GM23338 (cell line): ENCODE results near the gene MCUB. TPM values are rescaled to one million over a fixed set of nuclear protein-coding genes. Genes with fewer than 3 reads are reported as not detected.

Experiments used
- ATAC-seq: fragments of 200-7000 bp; cut with Tn5 transposase; 3 replicates; pipeline ENCODE4 v1.9.1; 2020
- DNase-seq: peaks from one replicate; pipeline ENCODE4 v3.0.0-alpha.2; 2015; ENCODE audit warnings: low spot score
- H2AFZ ChIP-seq: fragments of 200-600 bp; sonication (generic); 2 replicates; pipeline ENCODE4 v1.8.0; 2016; ENCODE audit warnings: antibody characterized with exemption, mild to moderate bottlenecking, moderate library complexity
- H3F3A ChIP-seq: fragments of 200-600 bp; sonication (generic); replicated peaks from 2 replicates; pipeline ENCODE4 v1.8.0; 2017; ENCODE audit warnings: antibody characterized with exemption, mixed run types, low read depth
- H3K27ac ChIP-seq: fragments of 200-600 bp; sonication (generic); 2 replicates; pipeline ENCODE4 v1.6.1; 2016; ENCODE audit warnings: low read depth
- H3K27me3 ChIP-seq: fragments of 200-600 bp; sonication (generic); 2 replicates; pipeline ENCODE4 v1.8.0; 2016; ENCODE audit warnings: mild to moderate bottlenecking, mixed run types, moderate library complexity; ENCODE audit not compliant: insufficient read depth
- H3K36me3 ChIP-seq: fragments of 200-600 bp; sonication (generic); 2 replicates; pipeline ENCODE4 v1.8.0; 2016; ENCODE audit warnings: mild to moderate bottlenecking; ENCODE audit not compliant: insufficient read depth
- H3K4me1 ChIP-seq: fragments of 200-600 bp; sonication (generic); 2 replicates; pipeline ENCODE4 v1.8.0; 2016; ENCODE audit warnings: mild to moderate bottlenecking, moderate library complexity; ENCODE audit not compliant: insufficient read depth
- H3K4me2 ChIP-seq: fragments of 200-600 bp; sonication (generic); 2 replicates; pipeline ENCODE4 v1.7.1; 2017; ENCODE audit warnings: mixed run types
- H3K4me3 ChIP-seq: fragments of 200-600 bp; sonication (generic); 2 replicates; pipeline ENCODE4 v1.6.1; 2016; ENCODE audit warnings: mixed run types
- H3K79me2 ChIP-seq: fragments of 200-600 bp; sonication (generic); replicated peaks from 2 replicates; pipeline ENCODE4 v1.8.0; 2017; ENCODE audit warnings: mild to moderate bottlenecking; ENCODE audit not compliant: insufficient read depth
- H3K9me2 ChIP-seq: fragments of 200-600 bp; sonication (generic); 2 replicates; pipeline ENCODE4 v1.8.0; 2017; ENCODE audit not compliant: insufficient read depth
- H4K20me1 ChIP-seq: fragments of 200-600 bp; sonication (generic); replicated peaks from 2 replicates; pipeline ENCODE4 v1.8.0; 2017; ENCODE audit warnings: mild to moderate bottlenecking; ENCODE audit not compliant: insufficient read depth
- H3K27ac Mint-ChIP-seq: 2 replicates; pipeline ENCODE4 v1.8.0; 2020; ENCODE audit warnings: inconsistent platforms, mild to moderate bottlenecking, moderate library complexity, mixed read lengths
- H3K27me3 Mint-ChIP-seq: 3 replicates; pipeline ENCODE4 v1.8.0; 2022; ENCODE audit warnings: low read depth, mild to moderate bottlenecking, moderate library complexity, mixed read lengths, inconsistent platforms; ENCODE audit not compliant: insufficient read depth, poor library complexity
- H3K36me3 Mint-ChIP-seq: 3 replicates; pipeline ENCODE4 v1.8.0; 2021; ENCODE audit warnings: low read depth, mild to moderate bottlenecking, inconsistent platforms, moderate library complexity, mixed read lengths
- H3K4me1 Mint-ChIP-seq: 3 replicates; pipeline ENCODE4 v1.8.0; 2020; ENCODE audit warnings: mild to moderate bottlenecking, inconsistent platforms, mixed read lengths
- H3K4me3 Mint-ChIP-seq: 3 replicates; pipeline ENCODE4 v1.8.0; 2021; ENCODE audit warnings: moderate library complexity, mild to moderate bottlenecking, inconsistent platforms, mixed read lengths
- H3K9me3 Mint-ChIP-seq: 3 replicates; pipeline ENCODE4 v1.8.0; 2020; ENCODE audit warnings: moderate library complexity, mild to moderate bottlenecking, inconsistent platforms, mixed read lengths
- CREB1 ChIP-seq: fragments of 250-450 bp; sonication (Bioruptor Pico); IDR thresholded peaks from 2 replicates; pipeline ENCODE4 v1.5.0; 2020; ENCODE audit warnings: low read depth, mild to moderate bottlenecking, moderate library complexity
- EZH2 ChIP-seq: fragments of 200-600 bp; sonication (generic); IDR thresholded peaks from one replicate; pipeline ENCODE4 v1.8.0; 2017; ENCODE audit warnings: antibody characterized with exemption, mild to moderate bottlenecking, low read depth; ENCODE audit not compliant: unreplicated experiment
- EZH2phosphoT487 ChIP-seq: fragments of 200-600 bp; sonication (generic); IDR thresholded peaks from one replicate; pipeline ENCODE4 v1.8.1; 2018; ENCODE audit warnings: antibody characterized with exemption; ENCODE audit not compliant: unreplicated experiment
- JUNB ChIP-seq: IDR thresholded peaks from one replicate; pipeline ENCODE4 v1.6.1; 2016; ENCODE audit warnings: antibody characterized with exemption; ENCODE audit not compliant: unreplicated experiment
- POLR2AphosphoS5 ChIP-seq: IDR thresholded peaks from 2 replicates; pipeline ENCODE4 v1.6.1; 2016; ENCODE audit warnings: antibody characterized with exemption, low read depth
- STAT1 ChIP-seq: IDR thresholded peaks from one replicate; pipeline ENCODE4 v1.6.1; 2016; ENCODE audit warnings: antibody characterized with exemption; ENCODE audit not compliant: unreplicated experiment
- ZNF114 ChIP-seq: fragments of 250-450 bp; sonication (Bioruptor Pico); IDR thresholded peaks from 2 replicates; pipeline ENCODE4 v1.5.0; 2020; ENCODE audit warnings: mild to moderate bottlenecking, moderate library complexity
- ZNF331 ChIP-seq: fragments of 250-450 bp; sonication (Bioruptor Pico); IDR thresholded peaks from 2 replicates; pipeline ENCODE4 v1.5.0; 2020; ENCODE audit warnings: low read depth, mild to moderate bottlenecking, moderate library complexity
- polyA plus RNA-seq: library from polyadenylated mRNA; unstranded; fragments of >200 nt; fragmentation: Nextera tagmentation; extraction: Ambion mirVana; gene quantifications from 2 replicates; pipeline ENCODE4 v1.2.1, GENCODE V29; 2016
- total RNA-seq: library from RNA; depleted of rRNA; stranded (reverse); fragments of >200 nt; shearing (Covaris generic); gene quantifications from 2 replicates; pipeline ENCODE4 v1.2.3, GENCODE V29; 2014
- TF ChIP-seq, protein P1 (sequence below), 2 experiments: fragments of 200-600 bp in 1 of 2; sonication (generic) in 1 of 2; conservative IDR thresholded peaks; 2 replicates each; pipeline versions ENCODE4 v1.5.1 to v1.6.1; 2016 to 2017; ENCODE audit warnings: antibody characterized with exemption in 2 of 2, low read depth in 2 of 2, mild to moderate bottlenecking in 2 of 2, moderate library complexity in 1 of 2
- TF ChIP-seq, protein P2 (sequence below): fragments of 250-450 bp; sonication (Bioruptor Pico); IDR thresholded peaks from 2 replicates; pipeline ENCODE4 v1.5.0; 2020; ENCODE audit warnings: mild to moderate bottlenecking, moderate library complexity

The MCUB gene
- total and polyA plus RNA-seq, 2 experiments from 2014 or later = 21.7 to 97.9 TPM

DNA sequence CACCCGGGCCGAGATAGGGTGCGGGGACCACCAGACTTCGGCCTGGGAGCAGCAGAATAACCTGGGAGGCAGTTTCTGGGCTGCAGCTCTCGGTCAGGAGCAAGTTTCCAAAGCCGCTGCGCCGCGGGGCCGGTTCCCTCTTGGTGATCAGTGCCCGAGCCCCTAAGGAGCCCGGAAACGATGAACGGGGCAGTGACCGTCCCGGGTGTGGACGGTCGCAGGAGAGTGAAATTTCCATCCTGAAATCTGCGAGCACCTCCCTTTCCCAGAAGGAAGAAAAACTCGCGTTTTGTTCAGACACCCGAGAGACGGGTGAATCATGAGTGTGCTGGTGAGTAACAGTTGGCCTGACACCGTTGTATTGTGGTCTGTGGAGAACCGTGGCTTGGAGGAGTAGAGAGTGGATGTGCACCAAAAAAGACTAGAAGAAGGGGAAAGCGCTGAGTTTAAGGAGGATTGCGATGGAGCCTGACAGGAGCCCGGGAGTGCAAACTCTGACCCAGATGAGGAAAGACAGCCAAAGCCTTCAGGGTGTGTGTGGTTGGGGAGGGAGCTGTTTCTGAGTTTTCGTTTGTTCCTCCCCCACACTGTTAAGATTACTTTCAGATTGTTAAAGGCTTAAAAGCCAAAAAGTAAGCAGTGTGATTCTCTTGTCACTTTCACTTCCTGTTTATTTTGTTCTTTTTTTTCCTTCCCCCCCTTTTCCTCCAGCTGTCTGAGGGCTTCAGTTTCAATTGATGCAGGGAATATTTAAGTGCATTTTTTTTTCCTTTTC, 828 bp downstream of the MCUB start:
- peak overlapping the region; percentile 96 for H3K4me2 ChIP-seq
- no peak overlapping the region for H3K27ac ChIP-seq
- Mint-ChIP-seq H3K9me3 (peaks cover 12% of the 10 kb centered on the region; the same call in 2 of the 3 replicates), H3K27ac (no peak overlapping the region; the same call in 1 of the 2 replicates), H3K4me3 (peak overlapping the region; percentile 91), H3K4me1 (peaks cover 11% of the 10 kb centered on the region), H3K27me3 (peaks cover 5% of the 10 kb centered on the region), H3K36me3 (peaks cover 12% of the 10 kb centered on the region)
- H3F3A ChIP-seq = no peaks in the 10 kb centered on the region
- H3K4me1 ChIP-seq = peaks cover 17% of the 10 kb centered on the region
- peak overlapping the region; percentile 97 for H2AFZ ChIP-seq
- TF ChIP-seq ZNF114 (CRISPR knock-in tag) (no peak), EZH2 (no peak), JUNB (no peak), EZH2phosphoT487 (no peak), CREB1 (no peak), STAT1 (no peak), ZNF331 (CRISPR knock-in tag) (no peak), POLR2AphosphoS5 (no peak)
- TF ChIP-seq, protein P1, sequence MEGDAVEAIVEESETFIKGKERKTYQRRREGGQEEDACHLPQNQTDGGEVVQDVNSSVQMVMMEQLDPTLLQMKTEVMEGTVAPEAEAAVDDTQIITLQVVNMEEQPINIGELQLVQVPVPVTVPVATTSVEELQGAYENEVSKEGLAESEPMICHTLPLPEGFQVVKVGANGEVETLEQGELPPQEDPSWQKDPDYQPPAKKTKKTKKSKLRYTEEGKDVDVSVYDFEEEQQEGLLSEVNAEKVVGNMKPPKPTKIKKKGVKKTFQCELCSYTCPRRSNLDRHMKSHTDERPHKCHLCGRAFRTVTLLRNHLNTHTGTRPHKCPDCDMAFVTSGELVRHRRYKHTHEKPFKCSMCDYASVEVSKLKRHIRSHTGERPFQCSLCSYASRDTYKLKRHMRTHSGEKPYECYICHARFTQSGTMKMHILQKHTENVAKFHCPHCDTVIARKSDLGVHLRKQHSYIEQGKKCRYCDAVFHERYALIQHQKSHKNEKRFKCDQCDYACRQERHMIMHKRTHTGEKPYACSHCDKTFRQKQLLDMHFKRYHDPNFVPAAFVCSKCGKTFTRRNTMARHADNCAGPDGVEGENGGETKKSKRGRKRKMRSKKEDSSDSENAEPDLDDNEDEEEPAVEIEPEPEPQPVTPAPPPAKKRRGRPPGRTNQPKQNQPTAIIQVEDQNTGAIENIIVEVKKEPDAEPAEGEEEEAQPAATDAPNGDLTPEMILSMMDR (conservative IDR thresholded peaks at IDR 0.05; ENCODE audit: low read depth in 2 of 2) = no peak
- TF ChIP-seq, protein P2, sequence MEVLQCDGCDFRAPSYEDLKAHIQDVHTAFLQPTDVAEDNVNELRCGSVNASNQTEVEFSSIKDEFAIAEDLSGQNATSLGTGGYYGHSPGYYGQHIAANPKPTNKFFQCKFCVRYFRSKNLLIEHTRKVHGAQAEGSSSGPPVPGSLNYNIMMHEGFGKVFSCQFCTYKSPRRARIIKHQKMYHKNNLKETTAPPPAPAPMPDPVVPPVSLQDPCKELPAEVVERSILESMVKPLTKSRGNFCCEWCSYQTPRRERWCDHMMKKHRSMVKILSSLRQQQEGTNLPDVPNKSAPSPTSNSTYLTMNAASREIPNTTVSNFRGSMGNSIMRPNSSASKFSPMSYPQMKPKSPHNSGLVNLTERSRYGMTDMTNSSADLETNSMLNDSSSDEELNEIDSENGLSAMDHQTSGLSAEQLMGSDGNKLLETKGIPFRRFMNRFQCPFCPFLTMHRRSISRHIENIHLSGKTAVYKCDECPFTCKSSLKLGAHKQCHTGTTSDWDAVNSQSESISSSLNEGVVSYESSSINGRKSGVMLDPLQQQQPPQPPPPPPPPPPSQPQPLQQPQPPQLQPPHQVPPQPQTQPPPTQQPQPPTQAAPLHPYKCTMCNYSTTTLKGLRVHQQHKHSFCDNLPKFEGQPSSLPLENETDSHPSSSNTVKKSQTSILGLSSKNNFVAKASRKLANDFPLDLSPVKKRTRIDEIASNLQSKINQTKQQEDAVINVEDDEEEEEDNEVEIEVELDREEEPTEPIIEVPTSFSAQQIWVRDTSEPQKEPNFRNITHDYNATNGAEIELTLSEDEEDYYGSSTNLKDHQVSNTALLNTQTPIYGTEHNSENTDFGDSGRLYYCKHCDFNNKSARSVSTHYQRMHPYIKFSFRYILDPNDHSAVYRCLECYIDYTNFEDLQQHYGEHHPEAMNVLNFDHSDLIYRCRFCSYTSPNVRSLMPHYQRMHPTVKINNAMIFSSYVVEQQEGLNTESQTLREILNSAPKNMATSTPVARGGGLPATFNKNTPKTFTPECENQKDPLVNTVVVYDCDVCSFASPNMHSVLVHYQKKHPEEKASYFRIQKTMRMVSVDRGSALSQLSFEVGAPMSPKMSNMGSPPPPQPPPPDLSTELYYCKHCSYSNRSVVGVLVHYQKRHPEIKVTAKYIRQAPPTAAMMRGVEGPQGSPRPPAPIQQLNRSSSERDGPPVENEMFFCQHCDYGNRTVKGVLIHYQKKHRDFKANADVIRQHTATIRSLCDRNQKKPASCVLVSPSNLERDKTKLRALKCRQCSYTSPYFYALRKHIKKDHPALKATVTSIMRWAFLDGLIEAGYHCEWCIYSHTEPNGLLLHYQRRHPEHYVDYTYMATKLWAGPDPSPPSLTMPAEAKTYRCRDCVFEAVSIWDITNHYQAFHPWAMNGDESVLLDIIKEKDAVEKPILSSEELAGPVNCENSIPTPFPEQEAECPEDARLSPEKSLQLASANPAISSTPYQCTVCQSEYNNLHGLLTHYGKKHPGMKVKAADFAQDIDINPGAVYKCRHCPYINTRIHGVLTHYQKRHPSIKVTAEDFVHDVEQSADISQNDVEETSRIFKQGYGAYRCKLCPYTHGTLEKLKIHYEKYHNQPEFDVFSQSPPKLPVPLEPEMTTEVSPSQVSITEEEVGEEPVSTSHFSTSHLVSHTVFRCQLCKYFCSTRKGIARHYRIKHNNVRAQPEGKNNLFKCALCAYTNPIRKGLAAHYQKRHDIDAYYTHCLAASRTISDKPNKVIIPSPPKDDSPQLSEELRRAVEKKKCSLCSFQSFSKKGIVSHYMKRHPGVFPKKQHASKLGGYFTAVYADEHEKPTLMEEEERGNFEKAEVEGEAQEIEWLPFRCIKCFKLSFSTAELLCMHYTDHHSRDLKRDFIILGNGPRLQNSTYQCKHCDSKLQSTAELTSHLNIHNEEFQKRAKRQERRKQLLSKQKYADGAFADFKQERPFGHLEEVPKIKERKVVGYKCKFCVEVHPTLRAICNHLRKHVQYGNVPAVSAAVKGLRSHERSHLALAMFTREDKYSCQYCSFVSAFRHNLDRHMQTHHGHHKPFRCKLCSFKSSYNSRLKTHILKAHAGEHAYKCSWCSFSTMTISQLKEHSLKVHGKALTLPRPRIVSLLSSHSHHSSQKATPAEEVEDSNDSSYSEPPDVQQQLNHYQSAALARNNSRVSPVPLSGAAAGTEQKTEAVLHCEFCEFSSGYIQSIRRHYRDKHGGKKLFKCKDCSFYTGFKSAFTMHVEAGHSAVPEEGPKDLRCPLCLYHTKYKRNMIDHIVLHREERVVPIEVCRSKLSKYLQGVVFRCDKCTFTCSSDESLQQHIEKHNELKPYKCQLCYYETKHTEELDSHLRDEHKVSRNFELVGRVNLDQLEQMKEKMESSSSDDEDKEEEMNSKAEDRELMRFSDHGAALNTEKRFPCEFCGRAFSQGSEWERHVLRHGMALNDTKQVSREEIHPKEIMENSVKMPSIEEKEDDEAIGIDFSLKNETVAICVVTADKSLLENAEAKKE (CRISPR knock-in tag) = no peak
- H3K36me3 ChIP-seq = no peaks in the 10 kb centered on the region
- peak overlapping the region; percentile 89 for H3K4me3 ChIP-seq
- ATAC-seq = peak; percentile 21
- peak; percentile 64 for DNase-seq
- H3K79me2 ChIP-seq = peaks cover 27% of the 10 kb centered on the region
- H4K20me1 ChIP-seq = no peaks in the 10 kb centered on the region
- H3K9me2 ChIP-seq = no peaks in the 10 kb centered on the region
- no peaks in the 10 kb centered on the region for H3K27me3 ChIP-seq
